ENCODE results near the gene PLA2G15. TPM values are rescaled to one million over a fixed set of nuclear protein-coding genes. Genes with fewer than 3 reads are reported as not detected.

The PLA2G15 gene
- total RNA-seq, 1 donor from 2014 or later, result 15.4 TPM

DNA sequence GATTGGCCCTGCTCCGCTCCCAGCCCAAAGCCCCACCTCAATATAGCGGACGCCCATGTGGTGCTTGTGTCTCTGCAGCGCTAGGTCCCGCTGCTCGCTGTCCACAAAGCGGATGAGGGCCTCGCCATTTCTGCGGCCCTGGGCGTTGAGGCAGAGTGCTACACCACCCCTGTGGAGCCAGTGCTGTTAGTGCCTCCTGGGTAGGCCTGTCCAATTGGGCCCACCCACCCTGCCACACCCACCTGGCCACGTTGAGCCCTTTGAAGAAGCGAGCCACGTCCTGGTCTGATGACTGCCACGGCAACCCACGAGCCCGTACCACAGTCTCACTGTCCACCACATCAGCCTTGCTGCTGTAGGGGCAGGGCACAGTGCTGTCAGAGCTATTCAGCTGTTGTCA, 12.8 kb upstream of the PLA2G15 start:
- DNase-seq, result no peak

DNA sequence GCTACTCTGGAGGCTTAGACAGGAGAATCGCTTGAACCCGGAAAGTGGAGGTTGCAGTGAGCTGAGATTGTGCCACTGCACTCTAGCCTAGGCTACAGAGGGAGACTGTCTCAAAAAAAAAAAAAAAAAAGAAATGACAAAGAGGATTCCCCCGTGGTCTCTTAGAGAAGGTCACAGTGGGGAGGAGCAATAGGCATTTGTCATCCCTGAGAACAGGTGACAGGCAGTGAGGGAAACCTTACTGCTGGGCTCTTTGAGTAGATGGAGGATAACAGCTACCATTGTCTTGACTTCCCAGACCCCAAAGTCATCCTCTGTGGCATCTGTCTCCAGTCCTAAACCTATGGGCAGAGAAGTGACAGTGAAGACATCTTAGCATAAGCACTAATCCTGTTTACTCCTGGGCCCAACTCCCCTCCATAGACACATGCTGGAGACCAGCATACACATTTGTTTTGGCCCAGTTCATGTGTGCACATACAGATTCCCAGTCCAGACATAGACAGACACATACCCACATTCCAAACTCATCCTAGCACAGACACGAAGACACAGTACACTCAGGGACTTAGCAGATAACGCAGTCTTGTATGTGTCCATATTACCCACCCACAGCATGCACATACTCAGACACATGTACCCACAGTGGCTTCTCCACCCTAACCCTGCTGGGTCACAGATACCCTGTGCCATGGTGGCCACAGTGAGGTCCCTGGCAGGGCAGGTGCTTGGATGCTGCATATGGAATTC, 11.9 kb upstream of the PLA2G15 start:
- no peak for DNase-seq

DNA sequence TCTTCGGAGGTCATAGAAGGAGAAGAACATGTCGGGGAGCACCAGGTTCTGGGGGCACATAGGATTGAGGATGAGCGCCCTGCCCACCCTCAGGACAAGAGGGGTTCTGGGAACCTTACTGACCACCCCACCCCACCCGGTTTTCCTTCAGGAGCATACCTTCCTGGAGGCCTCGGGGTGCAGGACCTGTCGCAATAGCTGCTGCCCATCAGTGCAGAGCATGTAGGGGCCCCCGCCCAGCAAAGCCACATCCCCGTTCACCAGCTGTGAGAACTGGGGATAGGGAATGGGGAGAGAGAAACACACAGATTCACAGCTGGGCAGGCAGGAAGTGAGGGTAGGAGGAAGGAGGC, 11.4 kb upstream of the PLA2G15 start:
- no peak for DNase-seq

DNA sequence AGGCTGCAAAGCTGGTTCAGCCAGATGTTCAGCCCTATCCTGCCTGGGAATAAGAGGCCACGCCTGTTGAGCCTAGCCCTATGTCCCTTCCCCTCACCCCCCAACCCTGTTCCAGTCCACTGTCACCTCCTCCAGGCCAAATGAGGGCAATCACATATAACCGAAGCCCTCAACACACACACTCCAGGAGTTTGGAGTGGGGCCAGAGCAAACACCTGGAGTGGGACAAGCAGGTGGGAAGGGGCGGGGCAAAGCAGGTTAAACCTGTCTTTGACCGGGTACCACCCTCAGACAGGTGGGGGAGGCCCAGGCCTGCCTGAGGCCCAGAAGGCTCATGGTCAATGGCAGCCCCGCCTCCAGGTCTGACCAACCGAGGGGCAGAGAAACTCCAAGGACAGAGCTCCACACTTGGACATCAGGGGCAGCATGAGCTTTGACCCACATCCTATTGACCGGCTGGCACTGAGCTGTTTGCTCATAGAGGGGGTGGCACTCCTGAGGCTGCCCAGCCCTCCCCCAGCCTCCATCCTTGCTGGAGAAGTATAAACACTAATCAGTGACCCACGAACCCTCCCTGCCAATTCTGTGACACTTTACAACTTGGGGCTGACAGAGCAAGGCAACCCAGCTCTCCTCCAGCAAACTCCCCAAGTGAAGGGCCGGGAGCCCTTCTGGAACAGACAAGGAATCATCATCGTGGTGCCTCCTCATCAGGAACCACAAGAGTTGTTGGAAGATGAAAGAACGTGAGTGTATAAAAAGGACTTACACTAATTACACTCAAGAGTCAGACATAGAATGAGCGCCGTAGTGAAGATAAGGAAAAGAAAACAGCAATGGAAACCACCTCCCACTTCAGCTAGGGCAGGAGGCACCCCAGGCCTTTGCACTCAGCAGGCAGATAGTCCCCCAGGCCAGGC, 10.7 kb upstream of the PLA2G15 start:
- DNase-seq, result no peak

DNA sequence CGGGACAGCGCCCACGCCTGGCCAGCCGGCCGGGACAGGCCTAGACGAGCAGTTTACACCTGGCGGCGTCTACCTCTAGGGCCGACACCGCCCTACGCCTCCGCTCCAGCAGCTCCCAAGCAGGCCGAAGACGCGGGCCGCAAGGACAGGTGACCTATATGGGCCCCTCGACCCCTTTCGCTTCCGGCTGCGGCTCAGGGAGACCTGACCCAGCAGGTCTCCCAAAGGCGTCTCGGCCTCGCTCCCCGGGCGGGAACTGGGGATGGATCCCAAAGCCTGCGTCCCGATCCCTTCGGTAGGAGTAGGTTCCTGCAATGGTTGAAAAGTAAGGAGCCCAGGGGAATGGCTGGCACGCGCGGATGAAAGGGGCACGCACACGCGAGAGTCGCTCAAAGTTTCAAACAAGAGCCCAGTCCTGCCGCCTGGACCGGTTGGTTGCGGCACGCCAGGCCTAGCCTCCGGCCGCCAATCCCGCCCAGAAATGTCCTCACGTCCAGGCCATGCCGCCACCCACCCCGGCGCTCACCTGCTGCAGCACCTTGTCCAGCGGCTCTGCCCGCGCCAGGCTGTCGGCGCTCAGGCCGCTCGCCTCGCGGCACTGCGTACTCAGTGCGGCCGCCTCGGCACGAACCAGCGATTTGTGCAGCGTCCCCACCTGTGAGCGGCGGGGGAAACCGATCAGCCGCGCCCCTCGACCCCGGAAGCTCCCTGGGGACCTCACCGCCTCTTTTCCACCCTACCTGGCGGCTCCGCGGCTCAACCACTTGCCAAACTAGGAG, 9.9 kb upstream of the PLA2G15 start:
- no peak for DNase-seq

DNA sequence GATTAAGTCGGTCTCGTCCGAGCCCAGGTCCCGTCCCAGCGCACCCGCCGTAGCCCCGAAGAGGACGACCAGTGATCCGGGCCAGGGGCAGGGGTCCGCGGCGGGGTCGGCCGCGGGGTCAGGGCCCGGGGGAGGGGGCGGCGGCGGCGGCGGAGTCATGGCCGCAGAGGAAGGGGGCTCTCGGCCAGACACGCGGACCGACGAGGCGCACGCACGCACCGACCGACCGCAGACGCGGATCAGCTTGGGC, 9.4 kb upstream of the PLA2G15 start, which contains the start of gene ESRP2:
Gene ESRP2 (minus strand): TSS at position 241 of the 250 bp plus-strand sequence. CDS start 82 bp downstream, at position 159.
- DNase-seq, result no peak

DNA sequence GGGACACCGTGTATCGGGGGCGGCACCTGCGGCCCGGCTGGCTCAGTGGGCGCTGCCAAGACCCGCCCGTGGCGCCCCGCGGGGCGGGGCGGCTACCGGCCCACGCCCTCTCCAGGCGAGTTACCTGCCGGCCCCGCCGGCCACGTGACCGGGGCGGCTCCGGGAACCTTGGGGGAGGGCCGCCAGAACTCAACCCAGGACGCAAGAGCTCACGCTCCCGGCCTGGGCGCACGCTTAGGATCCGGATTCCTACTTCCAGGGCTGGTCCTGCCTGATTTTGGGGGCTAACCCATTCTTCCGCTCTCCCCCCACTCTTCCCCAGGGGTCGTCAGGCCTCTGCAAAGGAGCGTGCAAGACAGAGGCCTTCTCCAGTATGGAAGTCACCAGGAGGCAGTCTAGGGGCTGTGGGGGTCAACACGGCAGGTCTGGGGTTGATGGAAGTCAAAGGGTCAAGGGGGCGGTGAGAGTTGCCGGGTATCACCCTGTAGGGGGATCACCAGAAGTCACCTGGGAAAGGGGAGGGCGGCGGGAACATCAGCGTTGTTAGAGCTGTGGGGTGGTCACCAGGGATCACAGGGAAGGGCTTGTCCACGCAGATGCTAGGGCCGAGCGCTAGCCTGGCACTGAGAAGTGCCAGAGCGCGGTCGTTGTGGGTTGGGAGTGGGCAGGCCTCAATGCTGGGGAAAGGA, 8.9 kb upstream of the PLA2G15 start:
- DNase-seq, result no peak

DNA sequence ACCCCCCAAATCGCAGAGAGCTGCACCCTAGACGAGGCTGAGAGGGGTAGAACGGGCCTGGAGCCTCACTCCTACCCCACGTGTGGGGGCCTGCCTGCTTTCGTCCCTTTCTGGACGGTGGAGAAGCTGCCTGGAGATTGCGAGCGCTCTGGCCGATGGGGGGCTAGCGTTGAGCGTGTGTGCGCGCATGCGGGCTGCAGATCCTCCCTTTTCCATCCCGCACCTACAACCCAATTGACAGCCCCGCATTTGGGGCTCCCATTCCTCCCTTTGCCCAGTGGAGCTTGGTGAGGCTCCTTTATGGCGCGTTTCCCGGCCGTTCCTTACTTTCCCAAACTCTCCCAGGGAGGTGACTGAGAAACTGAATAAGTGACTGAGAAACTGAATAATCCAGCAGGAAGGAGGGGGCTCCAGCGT, 8.3 kb upstream of the PLA2G15 start:
- DNase-seq, result no peak

DNA sequence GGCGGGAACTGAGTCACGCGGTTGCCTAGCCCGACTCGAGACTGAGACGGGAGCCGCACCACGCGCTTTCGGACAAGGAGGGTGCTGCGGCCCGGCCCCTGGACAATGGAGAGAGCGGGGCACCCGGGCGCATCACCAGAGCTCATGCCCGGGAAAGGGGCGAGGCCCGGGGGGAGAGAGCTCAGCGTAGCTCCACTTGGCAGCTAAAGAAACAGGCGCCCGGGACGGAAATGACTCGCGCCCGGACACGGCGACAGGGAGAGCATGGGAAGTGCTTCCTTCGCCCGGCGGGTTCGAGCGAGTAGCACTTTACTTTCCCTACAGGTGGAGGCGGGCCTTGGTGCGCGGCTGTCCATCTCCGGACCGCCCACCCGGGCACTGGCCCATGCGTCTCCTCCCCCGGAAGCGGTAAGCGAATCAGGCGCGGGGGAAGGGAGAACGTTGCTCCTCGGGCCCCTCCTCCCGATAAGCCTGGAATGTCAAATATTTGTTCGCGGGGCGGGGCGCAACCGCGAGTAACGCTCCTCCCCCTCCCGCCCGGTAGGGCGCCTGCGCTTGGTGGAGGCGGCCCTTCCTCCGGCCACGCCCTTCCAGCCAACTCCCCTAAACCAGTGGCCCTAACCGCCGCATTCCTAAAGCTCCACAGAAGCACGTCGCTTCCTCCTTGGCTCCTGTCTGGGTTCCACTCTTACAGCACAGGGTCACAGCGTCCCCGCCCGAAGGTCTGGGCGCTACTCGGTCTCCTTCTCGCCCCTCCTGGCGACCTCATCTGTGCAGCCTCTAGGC, 7.7 kb upstream of the PLA2G15 start:
- peak; percentile 97 for DNase-seq

DNA sequence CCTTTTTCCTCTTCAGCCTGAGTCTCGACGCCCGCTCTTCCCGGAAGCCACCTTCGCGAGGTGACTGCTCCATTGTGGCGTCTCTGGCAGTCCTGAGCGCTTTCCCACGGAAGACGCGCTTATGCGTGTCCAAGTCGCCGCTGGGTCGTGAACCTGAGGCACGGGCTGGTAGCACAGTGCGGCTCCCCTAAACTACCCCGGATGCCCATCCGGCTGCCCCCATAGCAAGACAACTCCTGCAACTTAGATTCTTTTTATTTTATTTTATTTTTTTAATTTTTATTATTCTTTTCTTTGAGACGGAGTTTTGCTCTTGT, 7.2 kb upstream of the PLA2G15 start:
- DNase-seq, result no peak

DNA sequence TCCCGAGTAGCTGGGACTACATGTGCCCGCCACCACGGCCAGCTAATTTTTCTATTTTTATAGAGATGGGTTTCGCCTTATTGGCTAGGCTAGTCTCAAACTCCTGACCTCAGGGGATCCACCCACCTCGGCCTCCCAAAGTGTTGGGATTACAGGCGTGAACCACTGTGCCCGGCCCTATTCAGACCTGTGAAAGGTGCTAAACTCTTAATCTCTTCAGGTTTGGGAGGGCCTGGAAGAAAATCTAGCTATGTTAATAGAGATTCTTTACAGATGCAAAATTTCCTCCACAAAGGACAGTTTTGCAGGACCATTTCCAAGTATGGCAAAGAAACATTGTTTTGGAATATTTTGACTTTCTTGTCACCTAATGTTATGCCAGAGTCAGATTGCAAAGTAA, 3.1 kb upstream of the PLA2G15 start:
- DNase-seq, result no peak

DNA sequence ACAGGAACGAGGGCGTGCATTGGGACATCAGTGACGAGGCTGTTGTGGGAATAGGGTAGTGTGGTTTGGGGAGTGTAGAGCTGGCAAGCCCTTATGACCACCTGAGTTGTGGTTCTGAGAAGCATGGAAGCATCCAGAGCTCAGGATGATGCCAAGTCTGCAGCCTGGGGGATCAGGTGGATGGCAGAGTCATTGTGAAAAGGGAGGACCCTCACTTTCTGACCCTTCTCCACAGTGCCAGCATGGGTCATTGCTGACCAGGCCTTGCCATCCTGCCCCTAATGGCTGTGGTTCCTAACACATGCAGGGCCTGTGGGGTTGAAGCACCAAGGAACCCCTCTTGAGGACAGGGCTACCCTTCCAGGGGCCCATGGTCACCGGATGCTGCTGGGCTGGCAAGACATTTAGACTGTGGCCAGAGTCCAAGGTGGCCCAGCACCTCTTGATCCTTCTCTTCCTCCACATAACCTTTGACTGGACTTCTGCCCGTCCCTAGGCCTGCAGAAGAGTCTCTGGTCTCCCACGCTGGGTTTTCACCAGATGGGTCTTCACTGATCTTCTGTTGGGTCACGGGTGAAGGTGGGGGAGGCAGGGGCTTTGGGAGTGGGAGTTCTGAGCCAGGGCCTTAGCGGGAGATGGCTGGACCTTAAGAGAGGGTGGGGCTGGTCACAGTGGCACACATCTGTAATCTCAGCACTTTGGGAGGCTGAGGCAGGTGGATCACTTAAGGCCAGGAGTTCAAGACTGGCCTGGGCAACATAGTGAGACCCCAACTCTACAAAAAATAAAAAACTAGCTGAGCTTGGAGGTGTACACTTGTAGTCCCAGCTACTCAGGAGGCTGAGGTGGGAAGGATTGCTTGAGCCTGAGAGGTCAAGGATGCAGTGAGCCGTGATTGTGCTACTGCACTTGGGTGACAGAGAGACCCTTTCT, 2.0 kb upstream of the PLA2G15 start:
- DNase-seq, result no peak

DNA sequence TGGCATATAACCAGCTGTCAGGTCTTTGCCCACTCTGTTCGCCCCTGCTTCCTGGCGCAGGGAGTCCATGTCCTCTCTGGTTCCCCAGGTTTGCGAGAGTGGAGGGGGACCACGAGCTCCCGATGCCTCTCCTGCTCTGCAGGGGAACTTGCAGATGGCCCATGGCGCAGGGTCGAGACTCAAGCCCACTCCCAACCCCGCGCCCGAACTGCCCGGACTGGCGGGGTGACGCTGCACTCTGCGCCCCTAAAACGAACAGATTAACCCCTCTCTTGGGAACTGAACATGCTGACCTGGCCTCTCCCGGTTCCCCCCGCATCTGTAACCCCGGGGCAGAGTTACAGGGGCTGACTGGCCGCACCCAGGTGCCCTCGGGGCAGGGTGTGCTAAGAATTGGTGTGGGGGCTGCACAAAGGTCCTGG, 681 bp upstream of the PLA2G15 start:
- DNase-seq, result no peak

DNA sequence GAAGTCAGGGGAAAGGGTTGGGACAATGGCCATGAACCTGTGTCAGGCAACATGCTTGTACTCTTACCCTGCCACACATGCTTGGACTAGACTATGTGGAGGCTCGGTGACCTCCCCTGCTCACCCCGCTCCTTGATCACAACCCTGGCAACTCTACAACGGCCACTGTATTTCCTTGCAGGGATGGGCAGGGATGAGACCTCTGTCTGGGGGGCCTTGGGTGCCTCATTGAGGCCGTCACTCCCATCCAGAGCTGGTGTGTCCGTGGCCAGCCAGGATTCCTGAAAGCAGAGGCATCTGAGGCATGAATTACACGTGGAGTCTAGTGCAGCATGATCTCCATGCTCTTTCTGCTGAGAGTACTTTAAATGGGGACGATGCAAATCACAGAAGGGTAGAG, 948 bp downstream of the PLA2G15 start:
- no peak for DNase-seq

DNA sequence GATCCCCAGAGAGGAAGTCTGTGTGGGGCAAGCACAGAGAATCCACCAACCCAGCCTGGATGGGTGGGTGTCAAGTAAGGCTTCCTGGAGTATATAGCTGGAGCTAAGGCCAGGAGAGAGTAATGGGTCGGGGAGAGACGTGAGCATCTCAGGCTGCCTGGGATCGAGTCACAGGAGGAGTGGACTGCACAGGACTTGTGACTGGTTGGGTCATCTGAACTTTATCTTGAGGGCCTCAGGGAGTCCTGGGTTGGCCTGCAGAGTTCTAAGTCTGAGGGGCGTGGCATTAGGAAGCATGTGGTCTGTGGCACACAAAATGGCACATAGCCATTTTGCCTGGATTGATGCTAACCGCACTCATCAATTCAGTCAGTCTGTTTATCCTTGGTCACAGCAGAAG, 1.5 kb downstream of the PLA2G15 start:
- no peak for DNase-seq

DNA sequence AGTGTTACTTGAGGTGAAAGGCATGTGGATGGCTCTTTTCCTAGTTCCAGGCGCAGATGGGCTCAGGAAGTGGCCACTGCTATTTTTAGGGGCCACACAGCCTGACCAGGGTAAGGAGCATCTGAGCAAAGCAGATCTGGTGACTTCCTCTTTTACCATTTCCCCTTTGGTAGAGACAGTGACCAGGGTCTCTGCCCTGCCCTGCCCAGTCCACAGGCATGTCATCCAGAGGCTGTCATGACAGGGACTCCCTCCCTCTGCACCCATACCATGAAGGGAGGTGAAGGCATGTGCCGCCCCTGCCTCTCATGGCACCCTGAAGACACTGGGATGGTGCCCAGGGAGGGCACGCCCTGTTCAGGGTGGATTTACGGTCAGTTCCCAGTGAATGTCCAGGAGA, 2.2 kb downstream of the PLA2G15 start:
- no peak for DNase-seq

DNA sequence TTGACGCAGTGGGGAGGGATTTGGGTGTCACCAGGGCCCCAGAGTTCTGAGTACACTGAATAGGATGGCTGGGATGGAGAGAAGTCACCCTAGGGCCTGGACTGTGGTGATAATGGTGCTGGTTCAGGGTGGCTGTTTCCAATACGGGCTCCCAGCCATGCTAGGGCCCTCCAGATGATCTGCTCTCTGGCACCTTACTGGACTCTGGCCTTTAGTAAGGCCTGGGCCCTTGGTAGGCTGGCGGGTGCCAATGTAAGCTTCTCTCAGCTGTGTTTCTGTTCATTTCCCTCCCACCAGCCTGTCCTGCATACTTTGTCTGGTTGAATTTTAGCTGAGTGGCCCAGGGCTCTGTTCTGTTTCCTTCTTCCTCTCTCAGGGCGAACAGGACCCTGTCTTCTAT, 2.8 kb downstream of the PLA2G15 start:
- DNase-seq, result no peak

DNA sequence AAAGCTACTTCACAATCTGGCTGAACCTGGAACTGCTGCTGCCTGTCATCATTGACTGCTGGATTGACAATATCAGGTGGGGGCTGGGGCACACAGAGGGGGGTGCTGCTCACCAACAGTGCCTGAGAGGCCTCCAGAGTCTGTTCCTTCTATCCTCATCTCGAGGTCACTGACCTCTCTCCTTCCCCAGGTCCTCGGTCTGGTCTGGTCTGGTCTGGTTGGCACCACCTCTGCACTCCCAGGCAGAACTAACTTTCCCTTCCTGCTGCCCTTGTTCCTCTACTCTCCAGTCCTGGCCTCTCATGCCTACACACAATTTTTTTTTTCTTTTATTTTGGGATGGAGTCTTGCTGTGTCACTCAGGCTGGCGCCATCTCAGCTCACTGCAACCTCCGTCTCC, 4.2 kb downstream of the PLA2G15 start:
- no peak for DNase-seq

DNA sequence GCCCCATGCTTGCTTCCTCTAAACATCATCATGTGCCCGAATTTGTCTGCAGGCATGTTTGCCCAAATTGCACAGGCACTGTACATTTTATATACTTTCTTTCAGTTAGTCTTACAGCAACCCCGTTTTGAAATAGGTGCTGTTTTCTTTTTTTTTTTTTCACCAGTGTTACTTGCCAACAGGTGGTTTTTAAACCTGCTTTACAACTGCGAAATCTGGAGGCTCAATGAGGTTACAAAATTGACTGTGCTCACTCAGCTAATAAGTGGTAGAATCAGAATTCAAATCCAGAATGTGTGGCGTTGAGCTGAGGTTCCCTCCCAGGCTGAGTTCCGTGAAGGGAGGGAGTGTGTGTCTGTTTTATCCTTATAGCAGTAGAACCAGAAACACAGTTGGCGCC, 5.8 kb downstream of the PLA2G15 start:
- DNase-seq, result no peak

DNA sequence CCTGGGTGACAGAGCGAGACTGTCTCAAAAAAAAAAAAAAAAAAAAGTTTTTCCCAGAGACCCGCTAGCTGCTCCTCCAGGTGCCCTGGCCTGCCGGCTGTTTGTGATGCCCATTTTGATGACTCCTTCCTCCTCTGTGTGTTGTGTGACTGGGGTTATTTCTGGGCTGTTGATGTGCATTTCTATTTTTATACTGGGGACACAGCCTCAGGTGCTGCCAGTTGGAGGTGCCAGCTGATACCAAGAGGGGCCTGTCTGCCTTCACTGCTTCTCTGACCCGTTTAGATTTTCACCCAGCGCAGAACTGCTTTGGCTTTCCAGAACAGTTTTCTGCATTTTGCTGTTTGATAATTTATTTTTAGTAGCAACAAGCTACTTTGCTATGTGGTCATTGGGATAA, 6.7 kb downstream of the PLA2G15 start:
- no peak for DNase-seq

DNA sequence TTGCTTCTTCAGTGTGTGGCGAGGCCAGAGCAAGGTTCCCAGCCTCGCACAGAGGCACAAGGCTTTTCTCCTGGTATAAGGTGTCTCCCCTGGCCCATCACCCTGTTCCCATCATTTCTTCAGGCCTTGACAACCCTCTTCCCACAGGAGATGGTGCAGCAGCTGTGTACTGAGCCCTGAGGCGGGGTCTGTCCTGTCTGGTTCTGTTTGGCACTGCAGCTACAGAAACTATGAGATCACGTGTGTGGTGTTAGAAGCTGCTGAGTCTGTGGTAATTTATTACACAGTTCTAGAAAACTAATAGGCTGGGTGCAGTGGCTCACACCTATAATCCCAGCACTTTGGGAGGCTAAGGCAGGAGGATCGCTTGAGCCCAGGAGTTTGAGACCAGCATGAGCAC, 7.2 kb downstream of the PLA2G15 start:
- DNase-seq, result no peak
